OCI-LY7 (cell line): ENCODE data around the gene PHPT1. TPM values are rescaled to one million over a fixed set of nuclear protein-coding genes. Genes with fewer than 3 reads are reported as not detected.
A peak's percentile ranks its signal among the peaks of the same experiment; 100 is the strongest.

Experiments used
- BruUV-seq: library from RNA; stranded (reverse); fragments of 400-500 nt; replicated peaks from 2 replicates; lab custom pipeline; 2021; lab: Mats Ljungman, UMichigan
- CTCF ChIA-PET: fragments of 300-600 bp; sonication (Branson Sonifier 250); formaldehyde crosslinking; loops from one replicate; lab custom pipeline; 2022; ENCODE audit warnings: antibody characterized with exemption; ENCODE audit not compliant: unreplicated experiment; lab: Charles Lee
- POLR2A ChIA-PET: fragments of 300-600 bp; sonication (Branson Sonifier 250); formaldehyde crosslinking; loops from one replicate; lab custom pipeline; 2022; ENCODE audit warnings: antibody characterized with exemption; lab: Charles Lee
- DNase-seq: peaks from one replicate; pipeline ENCODE4 v3.0.0-alpha.2; 2015; ENCODE audit warnings: low spot score
- H2AFZ ChIP-seq: fragments of 200-600 bp; sonication (generic), shearing (Covaris generic); 2 replicates; pipeline ENCODE4 v1.6.1; 2014; ENCODE audit warnings: mild to moderate bottlenecking, antibody characterized with exemption, low read length, moderate library complexity
- H3K27ac ChIP-seq: fragments of 200-600 bp; sonication (generic); 2 replicates; pipeline ENCODE4 v1.5.1; 2014; ENCODE audit warnings: mixed run types, low read depth, mild to moderate bottlenecking, moderate library complexity, low read length, inconsistent platforms; ENCODE audit not compliant: poor library complexity, severe bottlenecking
- H3K36me3 ChIP-seq: fragments of 200-600 bp; sonication (generic); 2 replicates; pipeline ENCODE4 v1.6.1; 2014; ENCODE audit warnings: mild to moderate bottlenecking, antibody characterized with exemption, low read length, moderate library complexity, mixed read lengths; ENCODE audit not compliant: insufficient read depth
- H3K4me1 ChIP-seq: fragments of 200-600 bp; sonication (generic); 2 replicates; pipeline ENCODE4 v1.5.1; 2014; ENCODE audit warnings: mild to moderate bottlenecking, low read length; ENCODE audit not compliant: insufficient read depth, poor library complexity, severe bottlenecking
- H3K4me2 ChIP-seq: fragments of 200-600 bp; sonication (generic); 2 replicates; pipeline ENCODE4 v1.6.1; 2014; ENCODE audit warnings: mild to moderate bottlenecking, low read length
- H3K4me3 ChIP-seq: fragments of 200-600 bp; sonication (generic); 2 replicates; pipeline ENCODE4 v1.5.1; 2014; ENCODE audit warnings: mild to moderate bottlenecking, low read depth, low read length; ENCODE audit not compliant: poor library complexity, severe bottlenecking
- H3K79me2 ChIP-seq: fragments of 200-600 bp; sonication (generic); 2 replicates; pipeline ENCODE4 v1.6.1; 2016; ENCODE audit warnings: low read depth, mild to moderate bottlenecking, low read length, moderate library complexity, mixed read lengths; ENCODE audit not compliant: insufficient read depth
- H3K9me2 ChIP-seq: fragments of 200-600 bp; sonication (generic); 2 replicates; pipeline ENCODE4 v1.6.1; 2016; ENCODE audit warnings: mild to moderate bottlenecking, low read length, mixed read lengths; ENCODE audit not compliant: insufficient read depth
- H3K9me3 ChIP-seq: fragments of 200-600 bp; sonication (generic); 2 replicates; pipeline ENCODE4 v1.6.1; 2014; ENCODE audit warnings: mild to moderate bottlenecking, mixed run types, low read length, mixed read lengths
- H4K20me1 ChIP-seq: fragments of 200-600 bp; sonication (generic); 2 replicates; pipeline ENCODE4 v1.6.1; 2014; ENCODE audit warnings: mild to moderate bottlenecking, antibody characterized with exemption, low read length, moderate library complexity, mixed read lengths; ENCODE audit not compliant: insufficient read depth
- CTCF ChIP-seq: fragments of 200-600 bp; sonication (generic); conservative IDR thresholded peaks from 2 replicates; pipeline ENCODE4 v1.5.1; 2014; ENCODE audit warnings: mild to moderate bottlenecking, antibody characterized with exemption, low read length, moderate library complexity, mixed read lengths
- EZH2phosphoT487 ChIP-seq: fragments of 200-600 bp; sonication (generic); IDR thresholded peaks from 2 replicates; pipeline ENCODE4 v1.6.1; 2018; ENCODE audit warnings: low read depth, borderline replicate concordance, mild to moderate bottlenecking, mixed run types, antibody characterized with exemption, low read length, moderate library complexity, mixed read lengths
- intact Hi-C: fragments of 100-400 bp; cut with micrococcal nuclease; formaldehyde crosslinking; loops from one replicate; pipeline ENCODE4 v1.10.0; 2022; ENCODE audit not compliant: unreplicated experiment
- total RNA-seq, 2 experiments: library from RNA; depleted of rRNA in 1 of 2; stranded (reverse); fragments of >200 nt in 1 of 2; shearing (Covaris generic) in 1 of 2; gene quantifications; 2 replicates each; pipeline ENCODE4 v1.2.3, GENCODE V29; 2014 to 2022

Gene PHPT1
- total RNA-seq, 2 experiments from 2014 or later, result 49.9 to 56.9 TPM

GRCh38 chr9:136888454-136888853 is 39.2 kb downstream of the PHPT1 start:
- intact Hi-C loops, result loop anchor here (5.0 kb wide), 1 partner anchor 101 kb away; no protein-coding TSS in a partner anchor
- no peak overlapping the region for H3K27ac ChIP-seq
- H4K20me1 ChIP-seq, result peaks cover 10% of the 10 kb centered on the region; the same call in 1 of the 2 replicates
- CTCF ChIA-PET, result no interaction called here
- peaks cover 30% of the 10 kb centered on the region for H3K36me3 ChIP-seq
- H3K9me2 ChIP-seq, result no peaks in the 10 kb centered on the region
- BruUV-seq, result TSS peak; percentile 44
- no peak overlapping the region for H3K4me3 ChIP-seq
- 0 out of 2 replicates have a peak overlapping the region, but pooled peaks have one; percentile 79 for H3K4me2 ChIP-seq
- DNase-seq, result no peak
- no peak overlapping the region for H2AFZ ChIP-seq
- H3K4me1 ChIP-seq, result peaks cover 8% of the 10 kb centered on the region
- POLR2A ChIA-PET, result no interaction called here
- peaks cover 66% of the 10 kb centered on the region for H3K79me2 ChIP-seq
- TF ChIP-seq CTCF, result no peak
- no peak for TF ChIP-seq EZH2phosphoT487
- H3K9me3 ChIP-seq, result no peaks in the 10 kb centered on the region

- CTCF ChIA-PET, result no interaction called here
- peaks cover 5% of the 10 kb centered on the region for H3K4me1 ChIP-seq
- no peaks in the 10 kb centered on the region for H3K9me3 ChIP-seq
- H3K79me2 ChIP-seq, result peaks cover 77% of the 10 kb centered on the region
- no peak overlapping the region for H3K4me3 ChIP-seq
- TF ChIP-seq CTCF, result no peak
- TF ChIP-seq EZH2phosphoT487, result no peak
- peaks cover 10% of the 10 kb centered on the region; the same call in 1 of the 2 replicates for H4K20me1 ChIP-seq
- BruUV-seq, result no TSS peak
- peaks cover 40% of the 10 kb centered on the region for H3K36me3 ChIP-seq
- no peak overlapping the region for H3K4me2 ChIP-seq
- H3K27ac ChIP-seq, result no peak overlapping the region
- no peaks in the 10 kb centered on the region for H3K9me2 ChIP-seq
- no peak overlapping the region for H2AFZ ChIP-seq
- intact Hi-C loops, result loop anchor here (5.0 kb wide), 1 partner anchor 103 kb away; no protein-coding TSS in a partner anchor
- no peak for DNase-seq
- POLR2A ChIA-PET, result interaction anchor here (0.8 kb wide), 1 partner anchor 10 kb away, joined by 4 read pairs; no protein-coding TSS in a partner anchor
These were observed 40.6 kb downstream of the PHPT1 start for GRCh38 chr9:136889858-136890257.

- H3K4me1 ChIP-seq, result no peaks in the 10 kb centered on the region
- no peak overlapping the region for H2AFZ ChIP-seq
- ChIA-PET CTCF (no interaction called here), POLR2A (interaction anchor here (0.8 kb wide), 1 partner anchor 11 kb away, joined by 4 read pairs; no protein-coding TSS in a partner anchor)
- intact Hi-C loops, result no loop called here
- BruUV-seq, result no TSS peak
- H3K9me2 ChIP-seq, result no peaks in the 10 kb centered on the region
- TF ChIP-seq EZH2phosphoT487, result no peak
- no peak for TF ChIP-seq CTCF
- H3K36me3 ChIP-seq, result peaks cover 48% of the 10 kb centered on the region
- H4K20me1 ChIP-seq, result peaks cover 10% of the 10 kb centered on the region; the same call in 1 of the 2 replicates
- no peaks in the 10 kb centered on the region for H3K9me3 ChIP-seq
- H3K4me2 ChIP-seq, result no peak overlapping the region
- H3K4me3 ChIP-seq, result no peak overlapping the region
- H3K27ac ChIP-seq, result no peak overlapping the region
- DNase-seq, result no peak
- peaks cover 80% of the 10 kb centered on the region for H3K79me2 ChIP-seq
These were observed 41.5 kb downstream of the PHPT1 start for GRCh38 chr9:136890661-136891060.
